ENCODE data around the gene DHFR.

DNA sequence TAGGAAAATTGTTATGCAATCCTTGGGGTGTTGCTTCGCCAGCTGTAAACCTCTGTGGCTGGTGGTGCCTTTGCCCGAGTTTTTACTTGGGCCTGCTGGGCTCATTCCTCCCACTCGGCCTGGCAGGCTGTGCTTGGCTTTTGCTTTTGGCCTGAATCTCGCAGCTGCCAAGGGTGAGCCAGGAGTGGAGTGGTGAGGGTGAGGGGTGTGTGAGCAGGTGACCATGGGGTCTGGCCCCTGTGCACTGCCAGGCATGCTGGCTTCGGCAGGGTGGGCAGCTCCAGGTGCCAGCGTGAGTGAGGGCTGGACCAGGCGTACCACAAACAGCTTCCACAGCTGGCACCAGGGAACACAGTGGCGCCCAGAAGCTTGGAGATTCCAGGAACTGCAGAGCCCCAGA lies 12.6 kb upstream of the DHFR start:
- TF ChIP-seq, protein P1, sequence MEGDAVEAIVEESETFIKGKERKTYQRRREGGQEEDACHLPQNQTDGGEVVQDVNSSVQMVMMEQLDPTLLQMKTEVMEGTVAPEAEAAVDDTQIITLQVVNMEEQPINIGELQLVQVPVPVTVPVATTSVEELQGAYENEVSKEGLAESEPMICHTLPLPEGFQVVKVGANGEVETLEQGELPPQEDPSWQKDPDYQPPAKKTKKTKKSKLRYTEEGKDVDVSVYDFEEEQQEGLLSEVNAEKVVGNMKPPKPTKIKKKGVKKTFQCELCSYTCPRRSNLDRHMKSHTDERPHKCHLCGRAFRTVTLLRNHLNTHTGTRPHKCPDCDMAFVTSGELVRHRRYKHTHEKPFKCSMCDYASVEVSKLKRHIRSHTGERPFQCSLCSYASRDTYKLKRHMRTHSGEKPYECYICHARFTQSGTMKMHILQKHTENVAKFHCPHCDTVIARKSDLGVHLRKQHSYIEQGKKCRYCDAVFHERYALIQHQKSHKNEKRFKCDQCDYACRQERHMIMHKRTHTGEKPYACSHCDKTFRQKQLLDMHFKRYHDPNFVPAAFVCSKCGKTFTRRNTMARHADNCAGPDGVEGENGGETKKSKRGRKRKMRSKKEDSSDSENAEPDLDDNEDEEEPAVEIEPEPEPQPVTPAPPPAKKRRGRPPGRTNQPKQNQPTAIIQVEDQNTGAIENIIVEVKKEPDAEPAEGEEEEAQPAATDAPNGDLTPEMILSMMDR (conservative IDR thresholded peaks at IDR 0.05 in 1 of 2, IDR thresholded peaks at IDR 0.05 in 1 of 2; ENCODE audit: extremely low read depth in 1 of 2, insufficient read depth in 1 of 2, low read depth in 1 of 2, low read length in 2 of 2): no peak
- no peak for TF ChIP-seq EZH2 (IDR thresholded peaks at IDR 0.05; ENCODE audit: borderline replicate concordance, low read length)
